ENCODE measurements around the gene PPL. TPM values are rescaled to one million over a fixed set of nuclear protein-coding genes. Genes with fewer than 3 reads are reported as not detected.

The PPL gene
- total RNA-seq, 1 experiment from 2014 or later = 28.5 TPM

DNA sequence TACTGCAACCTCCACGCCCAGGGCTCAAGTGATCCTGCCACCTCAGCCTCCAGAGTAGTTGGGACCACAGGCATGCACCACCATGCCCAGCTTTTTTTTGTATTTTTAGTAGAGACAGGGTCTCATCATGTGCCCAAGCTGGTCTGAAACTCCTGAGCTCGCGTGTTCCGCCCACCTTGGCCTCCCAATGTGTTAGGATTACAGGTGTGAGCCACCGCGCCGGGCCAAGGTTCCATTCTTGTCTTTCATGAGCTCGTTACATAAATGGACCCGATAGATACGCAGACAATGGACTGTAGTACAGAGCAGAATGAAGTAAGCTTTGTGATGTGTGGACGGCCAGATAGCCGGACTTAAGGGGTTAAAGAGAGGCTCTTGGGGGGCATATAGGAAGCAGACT lies 70.4 kb downstream of the PPL start:
- Mint-ChIP-seq H3K27me3 (ENCODE audit: low read depth) (no peaks in the 10 kb centered on the region), H3K27ac (no peak overlapping the region), H3K9me3 (no peaks in the 10 kb centered on the region), H3K4me3 (no peak overlapping the region), H3K4me1 (no peaks in the 10 kb centered on the region), H3K36me3 (peaks cover 40% of the 10 kb centered on the region)
- no peak for DNase-seq (ENCODE audit: low spot score)
- ChIA-PET POLR2A (no interaction called here), CTCF (interaction anchor here (1.6 kb wide), 1 partner anchor 89 kb away, joined by 6 read pairs; no protein-coding TSS in a partner anchor)
- no peak for TF ChIP-seq ZNF121 (CRISPR knock-in tag; IDR thresholded peaks at IDR 0.05)
- TF ChIP-seq, protein P1, sequence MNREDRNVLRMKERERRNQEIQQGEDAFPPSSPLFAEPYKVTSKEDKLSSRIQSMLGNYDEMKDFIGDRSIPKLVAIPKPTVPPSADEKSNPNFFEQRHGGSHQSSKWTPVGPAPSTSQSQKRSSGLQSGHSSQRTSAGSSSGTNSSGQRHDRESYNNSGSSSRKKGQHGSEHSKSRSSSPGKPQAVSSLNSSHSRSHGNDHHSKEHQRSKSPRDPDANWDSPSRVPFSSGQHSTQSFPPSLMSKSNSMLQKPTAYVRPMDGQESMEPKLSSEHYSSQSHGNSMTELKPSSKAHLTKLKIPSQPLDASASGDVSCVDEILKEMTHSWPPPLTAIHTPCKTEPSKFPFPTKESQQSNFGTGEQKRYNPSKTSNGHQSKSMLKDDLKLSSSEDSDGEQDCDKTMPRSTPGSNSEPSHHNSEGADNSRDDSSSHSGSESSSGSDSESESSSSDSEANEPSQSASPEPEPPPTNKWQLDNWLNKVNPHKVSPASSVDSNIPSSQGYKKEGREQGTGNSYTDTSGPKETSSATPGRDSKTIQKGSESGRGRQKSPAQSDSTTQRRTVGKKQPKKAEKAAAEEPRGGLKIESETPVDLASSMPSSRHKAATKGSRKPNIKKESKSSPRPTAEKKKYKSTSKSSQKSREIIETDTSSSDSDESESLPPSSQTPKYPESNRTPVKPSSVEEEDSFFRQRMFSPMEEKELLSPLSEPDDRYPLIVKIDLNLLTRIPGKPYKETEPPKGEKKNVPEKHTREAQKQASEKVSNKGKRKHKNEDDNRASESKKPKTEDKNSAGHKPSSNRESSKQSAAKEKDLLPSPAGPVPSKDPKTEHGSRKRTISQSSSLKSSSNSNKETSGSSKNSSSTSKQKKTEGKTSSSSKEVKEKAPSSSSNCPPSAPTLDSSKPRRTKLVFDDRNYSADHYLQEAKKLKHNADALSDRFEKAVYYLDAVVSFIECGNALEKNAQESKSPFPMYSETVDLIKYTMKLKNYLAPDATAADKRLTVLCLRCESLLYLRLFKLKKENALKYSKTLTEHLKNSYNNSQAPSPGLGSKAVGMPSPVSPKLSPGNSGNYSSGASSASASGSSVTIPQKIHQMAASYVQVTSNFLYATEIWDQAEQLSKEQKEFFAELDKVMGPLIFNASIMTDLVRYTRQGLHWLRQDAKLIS (CRISPR knock-in tag; IDR thresholded peaks at IDR 0.05; ENCODE audit: borderline replicate concordance) = no peak
- no peak for ATAC-seq

DNA sequence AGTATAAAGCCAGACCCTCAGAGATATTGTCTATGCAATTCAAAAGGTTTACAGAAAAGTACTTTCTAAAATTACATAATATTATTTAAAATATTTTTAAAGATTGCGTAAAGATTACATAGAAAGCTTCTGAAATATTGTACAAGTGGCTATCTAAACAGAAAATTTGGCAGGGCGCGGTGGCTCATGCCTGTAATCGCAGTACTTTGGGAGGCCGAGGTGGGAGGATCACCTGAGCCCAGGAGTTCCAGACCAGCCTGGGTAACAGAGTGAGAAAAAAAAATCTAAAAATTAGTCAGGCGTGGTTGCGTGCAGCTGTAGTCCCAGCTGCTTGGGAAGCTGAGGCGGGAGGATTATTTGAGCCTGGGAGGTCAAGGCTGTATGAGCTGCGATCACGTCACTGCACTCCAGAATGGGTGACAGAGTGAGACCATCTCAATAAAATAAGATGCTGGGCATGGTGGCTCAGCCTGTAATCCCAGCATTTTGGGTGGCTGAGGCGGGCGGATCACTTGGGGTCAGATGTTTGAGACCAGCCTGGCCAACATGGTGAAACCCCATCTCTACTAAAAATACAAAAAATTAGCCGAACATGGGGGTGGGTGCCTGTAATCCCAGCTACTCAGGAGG lies 71.6 kb downstream of the PPL start:
- H3K27ac Mint-ChIP-seq = no peak overlapping the region; the same call in 1 of the 2 replicates
- no peaks in the 10 kb centered on the region for H3K4me1 Mint-ChIP-seq
- DNase-seq (ENCODE audit: low spot score) (no peak), ATAC-seq (no peak)
- no peaks in the 10 kb centered on the region for H3K27me3 Mint-ChIP-seq (ENCODE audit: low read depth)
- peaks cover 41% of the 10 kb centered on the region for H3K36me3 Mint-ChIP-seq
- H3K4me3 Mint-ChIP-seq = no peak overlapping the region
- ChIA-PET POLR2A (no interaction called here), CTCF (no interaction called here)
- H3K9me3 Mint-ChIP-seq = no peaks in the 10 kb centered on the region
- TF ChIP-seq NR1H2 (CRISPR knock-in tag; IDR thresholded peaks at IDR 0.05) = no peak
- TF ChIP-seq GTF2I (CRISPR knock-in tag; conservative IDR thresholded peaks at IDR 0.05) = no peak
- TF ChIP-seq, protein P2, sequence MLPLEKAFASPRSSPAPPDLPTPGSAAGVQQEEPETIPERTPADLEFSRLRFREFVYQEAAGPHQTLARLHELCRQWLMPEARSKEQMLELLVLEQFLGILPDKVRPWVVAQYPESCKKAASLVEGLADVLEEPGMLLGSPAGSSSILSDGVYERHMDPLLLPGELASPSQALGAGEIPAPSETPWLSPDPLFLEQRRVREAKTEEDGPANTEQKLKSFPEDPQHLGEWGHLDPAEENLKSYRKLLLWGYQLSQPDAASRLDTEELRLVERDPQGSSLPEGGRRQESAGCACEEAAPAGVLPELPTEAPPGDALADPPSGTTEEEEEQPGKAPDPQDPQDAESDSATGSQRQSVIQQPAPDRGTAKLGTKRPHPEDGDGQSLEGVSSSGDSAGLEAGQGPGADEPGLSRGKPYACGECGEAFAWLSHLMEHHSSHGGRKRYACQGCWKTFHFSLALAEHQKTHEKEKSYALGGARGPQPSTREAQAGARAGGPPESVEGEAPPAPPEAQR (CRISPR knock-in tag; IDR thresholded peaks at IDR 0.05) = no peak
- TF ChIP-seq NFE2L1 (CRISPR knock-in tag; IDR thresholded peaks at IDR 0.05) = no peak
- no peak for TF ChIP-seq TEAD1 (CRISPR knock-in tag; IDR thresholded peaks at IDR 0.05)
- TF ChIP-seq, protein P3, sequence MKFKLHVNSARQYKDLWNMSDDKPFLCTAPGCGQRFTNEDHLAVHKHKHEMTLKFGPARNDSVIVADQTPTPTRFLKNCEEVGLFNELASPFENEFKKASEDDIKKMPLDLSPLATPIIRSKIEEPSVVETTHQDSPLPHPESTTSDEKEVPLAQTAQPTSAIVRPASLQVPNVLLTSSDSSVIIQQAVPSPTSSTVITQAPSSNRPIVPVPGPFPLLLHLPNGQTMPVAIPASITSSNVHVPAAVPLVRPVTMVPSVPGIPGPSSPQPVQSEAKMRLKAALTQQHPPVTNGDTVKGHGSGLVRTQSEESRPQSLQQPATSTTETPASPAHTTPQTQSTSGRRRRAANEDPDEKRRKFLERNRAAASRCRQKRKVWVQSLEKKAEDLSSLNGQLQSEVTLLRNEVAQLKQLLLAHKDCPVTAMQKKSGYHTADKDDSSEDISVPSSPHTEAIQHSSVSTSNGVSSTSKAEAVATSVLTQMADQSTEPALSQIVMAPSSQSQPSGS (CRISPR knock-in tag; IDR thresholded peaks at IDR 0.05; ENCODE audit: borderline replicate concordance, low read depth) = no peak
- TF ChIP-seq GABPB1 (CRISPR knock-in tag; IDR thresholded peaks at IDR 0.05) = no peak
- no peak for TF ChIP-seq ZNF232 (CRISPR knock-in tag; IDR thresholded peaks at IDR 0.05)
- TF ChIP-seq, protein P4, sequence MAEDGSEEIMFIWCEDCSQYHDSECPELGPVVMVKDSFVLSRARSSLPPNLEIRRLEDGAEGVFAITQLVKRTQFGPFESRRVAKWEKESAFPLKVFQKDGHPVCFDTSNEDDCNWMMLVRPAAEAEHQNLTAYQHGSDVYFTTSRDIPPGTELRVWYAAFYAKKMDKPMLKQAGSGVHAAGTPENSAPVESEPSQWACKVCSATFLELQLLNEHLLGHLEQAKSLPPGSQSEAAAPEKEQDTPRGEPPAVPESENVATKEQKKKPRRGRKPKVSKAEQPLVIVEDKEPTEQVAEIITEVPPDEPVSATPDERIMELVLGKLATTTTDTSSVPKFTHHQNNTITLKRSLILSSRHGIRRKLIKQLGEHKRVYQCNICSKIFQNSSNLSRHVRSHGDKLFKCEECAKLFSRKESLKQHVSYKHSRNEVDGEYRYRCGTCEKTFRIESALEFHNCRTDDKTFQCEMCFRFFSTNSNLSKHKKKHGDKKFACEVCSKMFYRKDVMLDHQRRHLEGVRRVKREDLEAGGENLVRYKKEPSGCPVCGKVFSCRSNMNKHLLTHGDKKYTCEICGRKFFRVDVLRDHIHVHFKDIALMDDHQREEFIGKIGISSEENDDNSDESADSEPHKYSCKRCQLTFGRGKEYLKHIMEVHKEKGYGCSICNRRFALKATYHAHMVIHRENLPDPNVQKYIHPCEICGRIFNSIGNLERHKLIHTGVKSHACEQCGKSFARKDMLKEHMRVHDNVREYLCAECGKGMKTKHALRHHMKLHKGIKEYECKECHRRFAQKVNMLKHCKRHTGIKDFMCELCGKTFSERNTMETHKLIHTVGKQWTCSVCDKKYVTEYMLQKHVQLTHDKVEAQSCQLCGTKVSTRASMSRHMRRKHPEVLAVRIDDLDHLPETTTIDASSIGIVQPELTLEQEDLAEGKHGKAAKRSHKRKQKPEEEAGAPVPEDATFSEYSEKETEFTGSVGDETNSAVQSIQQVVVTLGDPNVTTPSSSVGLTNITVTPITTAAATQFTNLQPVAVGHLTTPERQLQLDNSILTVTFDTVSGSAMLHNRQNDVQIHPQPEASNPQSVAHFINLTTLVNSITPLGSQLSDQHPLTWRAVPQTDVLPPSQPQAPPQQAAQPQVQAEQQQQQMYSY (CRISPR knock-in tag; IDR thresholded peaks at IDR 0.05) = no peak
- TF ChIP-seq, protein P5, sequence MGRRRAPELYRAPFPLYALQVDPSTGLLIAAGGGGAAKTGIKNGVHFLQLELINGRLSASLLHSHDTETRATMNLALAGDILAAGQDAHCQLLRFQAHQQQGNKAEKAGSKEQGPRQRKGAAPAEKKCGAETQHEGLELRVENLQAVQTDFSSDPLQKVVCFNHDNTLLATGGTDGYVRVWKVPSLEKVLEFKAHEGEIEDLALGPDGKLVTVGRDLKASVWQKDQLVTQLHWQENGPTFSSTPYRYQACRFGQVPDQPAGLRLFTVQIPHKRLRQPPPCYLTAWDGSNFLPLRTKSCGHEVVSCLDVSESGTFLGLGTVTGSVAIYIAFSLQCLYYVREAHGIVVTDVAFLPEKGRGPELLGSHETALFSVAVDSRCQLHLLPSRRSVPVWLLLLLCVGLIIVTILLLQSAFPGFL (CRISPR knock-in tag; IDR thresholded peaks at IDR 0.05; ENCODE audit: borderline replicate concordance) = no peak
- TF ChIP-seq, protein P6, sequence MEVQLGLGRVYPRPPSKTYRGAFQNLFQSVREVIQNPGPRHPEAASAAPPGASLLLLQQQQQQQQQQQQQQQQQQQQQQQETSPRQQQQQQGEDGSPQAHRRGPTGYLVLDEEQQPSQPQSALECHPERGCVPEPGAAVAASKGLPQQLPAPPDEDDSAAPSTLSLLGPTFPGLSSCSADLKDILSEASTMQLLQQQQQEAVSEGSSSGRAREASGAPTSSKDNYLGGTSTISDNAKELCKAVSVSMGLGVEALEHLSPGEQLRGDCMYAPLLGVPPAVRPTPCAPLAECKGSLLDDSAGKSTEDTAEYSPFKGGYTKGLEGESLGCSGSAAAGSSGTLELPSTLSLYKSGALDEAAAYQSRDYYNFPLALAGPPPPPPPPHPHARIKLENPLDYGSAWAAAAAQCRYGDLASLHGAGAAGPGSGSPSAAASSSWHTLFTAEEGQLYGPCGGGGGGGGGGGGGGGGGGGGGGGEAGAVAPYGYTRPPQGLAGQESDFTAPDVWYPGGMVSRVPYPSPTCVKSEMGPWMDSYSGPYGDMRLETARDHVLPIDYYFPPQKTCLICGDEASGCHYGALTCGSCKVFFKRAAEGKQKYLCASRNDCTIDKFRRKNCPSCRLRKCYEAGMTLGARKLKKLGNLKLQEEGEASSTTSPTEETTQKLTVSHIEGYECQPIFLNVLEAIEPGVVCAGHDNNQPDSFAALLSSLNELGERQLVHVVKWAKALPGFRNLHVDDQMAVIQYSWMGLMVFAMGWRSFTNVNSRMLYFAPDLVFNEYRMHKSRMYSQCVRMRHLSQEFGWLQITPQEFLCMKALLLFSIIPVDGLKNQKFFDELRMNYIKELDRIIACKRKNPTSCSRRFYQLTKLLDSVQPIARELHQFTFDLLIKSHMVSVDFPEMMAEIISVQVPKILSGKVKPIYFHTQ (CRISPR knock-in tag; IDR thresholded peaks at IDR 0.05) = no peak
- TF ChIP-seq ETV6 (CRISPR knock-in tag; IDR thresholded peaks at IDR 0.05) = no peak
- no peak for TF ChIP-seq ESRRA (CRISPR knock-in tag; IDR thresholded peaks at IDR 0.05; ENCODE audit: borderline replicate concordance)
- no peak for TF ChIP-seq CREB1 (CRISPR knock-in tag; IDR thresholded peaks at IDR 0.05)
- TF ChIP-seq, protein P7, sequence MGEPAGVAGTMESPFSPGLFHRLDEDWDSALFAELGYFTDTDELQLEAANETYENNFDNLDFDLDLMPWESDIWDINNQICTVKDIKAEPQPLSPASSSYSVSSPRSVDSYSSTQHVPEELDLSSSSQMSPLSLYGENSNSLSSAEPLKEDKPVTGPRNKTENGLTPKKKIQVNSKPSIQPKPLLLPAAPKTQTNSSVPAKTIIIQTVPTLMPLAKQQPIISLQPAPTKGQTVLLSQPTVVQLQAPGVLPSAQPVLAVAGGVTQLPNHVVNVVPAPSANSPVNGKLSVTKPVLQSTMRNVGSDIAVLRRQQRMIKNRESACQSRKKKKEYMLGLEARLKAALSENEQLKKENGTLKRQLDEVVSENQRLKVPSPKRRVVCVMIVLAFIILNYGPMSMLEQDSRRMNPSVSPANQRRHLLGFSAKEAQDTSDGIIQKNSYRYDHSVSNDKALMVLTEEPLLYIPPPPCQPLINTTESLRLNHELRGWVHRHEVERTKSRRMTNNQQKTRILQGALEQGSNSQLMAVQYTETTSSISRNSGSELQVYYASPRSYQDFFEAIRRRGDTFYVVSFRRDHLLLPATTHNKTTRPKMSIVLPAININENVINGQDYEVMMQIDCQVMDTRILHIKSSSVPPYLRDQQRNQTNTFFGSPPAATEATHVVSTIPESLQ (CRISPR knock-in tag; IDR thresholded peaks at IDR 0.05) = no peak
- TF ChIP-seq, protein P8, sequence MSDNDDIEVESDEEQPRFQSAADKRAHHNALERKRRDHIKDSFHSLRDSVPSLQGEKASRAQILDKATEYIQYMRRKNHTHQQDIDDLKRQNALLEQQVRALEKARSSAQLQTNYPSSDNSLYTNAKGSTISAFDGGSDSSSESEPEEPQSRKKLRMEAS (CRISPR knock-in tag; IDR thresholded peaks at IDR 0.05) = no peak
